H1 (cell line): ENCODE data around the gene SV2B. TPM values are rescaled to one million over a fixed set of nuclear protein-coding genes. Genes with fewer than 3 reads are reported as not detected.

Experiments
- CTCF ChIA-PET: fragments of 300-600 bp; sonication (Branson Sonifier 250); formaldehyde crosslinking; loops from one replicate; lab custom pipeline; 2021; ENCODE audit not compliant: partially characterized antibody; lab: Charles Lee
- POLR2A ChIA-PET: fragments of 300-600 bp; sonication (Branson Sonifier 250); formaldehyde crosslinking; loops from one replicate; lab custom pipeline; 2021; ENCODE audit warnings: inconsistent platforms; ENCODE audit not compliant: partially characterized antibody; lab: Charles Lee
- DNase-seq, 2 experiments: peaks; one replicate each; pipeline versions ENCODE4 v3.0.0 to v3.0.0-alpha.2; 2010 to 2022; ENCODE audit warnings: low spot score in 2 of 2, low read depth in 1 of 2, mixed read lengths in 1 of 2
- FAIRE-seq: peaks from 2 replicates; lab custom pipeline; 2011; peaks lifted over from hg19 to GRCh38; lab: Jason Lieb, UNC
- H2AFZ ChIP-seq: 2 replicates; pipeline ENCODE4 v1.8.1; 2012; ENCODE audit warnings: low read length, inconsistent platforms
- H2AK5ac ChIP-seq: 2 replicates; pipeline ENCODE4 v1.6.1; 2013; ENCODE audit warnings: low read depth, low read length
- H2BK120ac ChIP-seq: replicated peaks from 2 replicates; pipeline ENCODE3; 2013; ENCODE audit warnings: low read depth, low read length, inconsistent platforms
- H2BK12ac ChIP-seq: 2 replicates; pipeline ENCODE4 v1.6.1; 2013; ENCODE audit warnings: low read depth, low read length
- H2BK15ac ChIP-seq: 2 replicates; pipeline ENCODE4 v1.6.1; 2013; ENCODE audit warnings: low read length
- H2BK20ac ChIP-seq: 2 replicates; pipeline ENCODE4 v1.6.1; 2013; ENCODE audit warnings: low read length
- H2BK5ac ChIP-seq: 2 replicates; pipeline ENCODE4 v1.6.1; 2013; ENCODE audit warnings: low read depth, low read length
- H3K14ac ChIP-seq: 2 replicates; pipeline ENCODE4 v1.6.1; 2013; ENCODE audit warnings: inconsistent platforms; ENCODE audit not compliant: insufficient read length
- H3K18ac ChIP-seq: 2 replicates; pipeline ENCODE4 v1.6.1; 2013; ENCODE audit warnings: low read length; ENCODE audit errors: extremely low read depth
- H3K23ac ChIP-seq: 2 replicates; pipeline ENCODE4 v1.6.1; 2013; ENCODE audit warnings: inconsistent platforms; ENCODE audit not compliant: insufficient read length
- H3K23me2 ChIP-seq: 2 replicates; pipeline ENCODE4 v1.6.1; 2013; ENCODE audit warnings: low read depth, low read length
- H3K27ac ChIP-seq: 2 replicates; pipeline ENCODE4 v1.6.1; 2011; ENCODE audit warnings: low read depth, low read length, inconsistent platforms
- H3K27me3 ChIP-seq, 4 experiments: replicated peaks in 1 of 4; 1 replicate in 1 of 4; 2 replicates in 3 of 4; pipeline versions ENCODE4 v1.6.1 to v1.8.1; 2011 to 2013; ENCODE audit warnings: low read length in 3 of 4, mild to moderate bottlenecking in 3 of 4, inconsistent platforms in 2 of 4, mixed read lengths in 2 of 4, moderate library complexity in 1 of 4; ENCODE audit not compliant: control insufficient read depth in 3 of 4, insufficient read depth in 3 of 4; ENCODE audit errors: extremely low read depth in 1 of 4
- H3K36me3 ChIP-seq, 4 experiments: 2 replicates each; pipeline versions ENCODE4 v1.6.1 to v1.8.1; 2011 to 2013; ENCODE audit warnings: mild to moderate bottlenecking in 4 of 4, low read length in 3 of 4, moderate library complexity in 2 of 4, control low read depth in 1 of 4, inconsistent platforms in 1 of 4; ENCODE audit not compliant: insufficient read depth in 4 of 4, control insufficient read depth in 2 of 4
- H3K4ac ChIP-seq: replicated peaks from 2 replicates; pipeline ENCODE3; 2013; ENCODE audit warnings: low read length, low read depth, mixed read lengths, inconsistent platforms; ENCODE audit not compliant: insufficient read length
- H3K4me1 ChIP-seq, 4 experiments: replicated peaks in 1 of 4; 1 replicate in 1 of 4; 2 replicates in 3 of 4; pipeline versions ENCODE4 v1.6.1 to v1.8.1; 2011 to 2013; ENCODE audit warnings: low read length in 3 of 4, inconsistent platforms in 2 of 4, mixed read lengths in 1 of 4; ENCODE audit not compliant: insufficient read depth in 4 of 4, control insufficient read depth in 3 of 4
- H3K4me2 ChIP-seq, 2 experiments: 2 replicates each; pipeline versions ENCODE4 v1.6.1 to v1.8.1; 2011 to 2013; ENCODE audit warnings: low read depth in 2 of 2, low read length in 2 of 2, control low read depth in 1 of 2, inconsistent platforms in 1 of 2, mild to moderate bottlenecking in 1 of 2; ENCODE audit not compliant: insufficient read depth in 1 of 2
- H3K4me3 ChIP-seq, 4 experiments: fragments of 200-600, 300-600 bp in 1 of 4; sonication (generic), shearing (Covaris generic), sonication (Bioruptor Twin) in 1 of 4; 2 replicates each; pipeline versions ENCODE4 v1.5.1 to v1.8.1; 2011 to 2016; ENCODE audit warnings: low read length in 4 of 4, low read depth in 3 of 4, control low read depth in 2 of 4, inconsistent platforms in 2 of 4, mild to moderate bottlenecking in 2 of 4, mixed read lengths in 1 of 4, moderate library complexity in 1 of 4; ENCODE audit not compliant: insufficient read depth in 2 of 4; ENCODE audit errors: extremely low read depth in 1 of 4
- H3K56ac ChIP-seq: replicated peaks from 2 replicates; pipeline ENCODE3; 2013; ENCODE audit warnings: low read depth, mild to moderate bottlenecking, mixed read lengths, low read length, inconsistent platforms; ENCODE audit not compliant: insufficient read length
- H3K79me1 ChIP-seq: 2 replicates; pipeline ENCODE4 v1.6.1; 2013; ENCODE audit warnings: low read depth, low read length, control low read depth
- H3K79me2 ChIP-seq, 2 experiments: 2 replicates each; pipeline versions ENCODE4 v1.6.1 to v1.8.1; 2012 to 2013; ENCODE audit warnings: low read length in 2 of 2, mild to moderate bottlenecking in 2 of 2, inconsistent platforms in 1 of 2; ENCODE audit not compliant: insufficient read depth in 2 of 2, control insufficient read depth in 1 of 2
- H3K9ac ChIP-seq, 4 experiments: replicated peaks in 1 of 4; 1 replicate in 1 of 4; 2 replicates in 3 of 4; pipeline versions ENCODE4 v1.6.1 to v1.8.1; 2011 to 2013; ENCODE audit warnings: low read depth in 3 of 4, low read length in 3 of 4, control low read depth in 2 of 4, mild to moderate bottlenecking in 2 of 4, moderate library complexity in 2 of 4, inconsistent platforms in 1 of 4; ENCODE audit errors: extremely low read depth in 1 of 4
- H3K9me3 ChIP-seq, 2 experiments: 2 replicates each; pipeline versions ENCODE4 v1.6.1 to v1.8.1; 2012 to 2013; ENCODE audit warnings: mild to moderate bottlenecking in 2 of 2, moderate library complexity in 2 of 2, control low read depth in 1 of 2, inconsistent platforms in 1 of 2, low read depth in 1 of 2, low read length in 1 of 2, mixed read lengths in 1 of 2; ENCODE audit not compliant: insufficient read depth in 2 of 2
- H4K20me1 ChIP-seq, 2 experiments: replicated peaks in 1 of 2; 2 replicates each; pipeline versions ENCODE3 to v1.8.1; 2011 to 2013; ENCODE audit warnings: inconsistent platforms in 2 of 2, low read length in 2 of 2, mild to moderate bottlenecking in 1 of 2; ENCODE audit not compliant: insufficient read depth in 2 of 2, control insufficient read depth in 1 of 2
- H4K5ac ChIP-seq: 2 replicates; pipeline ENCODE4 v1.6.1; 2013; ENCODE audit warnings: low read length, low read depth, mixed read lengths, inconsistent platforms; ENCODE audit not compliant: insufficient read length
- H4K8ac ChIP-seq: 2 replicates; pipeline ENCODE4 v1.8.0; 2013; ENCODE audit warnings: mild to moderate bottlenecking, moderate library complexity, low read length, inconsistent platforms; ENCODE audit not compliant: insufficient read depth; ENCODE audit errors: extremely low read depth
- H4K91ac ChIP-seq: replicated peaks from 2 replicates; pipeline ENCODE3; 2013; ENCODE audit warnings: low read length, mixed read lengths, inconsistent platforms; ENCODE audit not compliant: insufficient read length
- BCL11A ChIP-seq, 2 experiments: IDR thresholded peaks; one replicate each; pipeline ENCODE4 v1.6.1; 2011; ENCODE audit warnings: low read depth in 2 of 2, low read length in 2 of 2, mild to moderate bottlenecking in 2 of 2
- KDM5A ChIP-seq: fragments of 200-600 bp; IDR thresholded peaks from 2 replicates; pipeline ENCODE4 v1.7.1; 2012; ENCODE audit warnings: mild to moderate bottlenecking, low read length, inconsistent platforms, mixed read lengths
- MAFK ChIP-seq: IDR thresholded peaks from 2 replicates; pipeline ENCODE4 v1.6.1; 2012; ENCODE audit warnings: low read depth, mild to moderate bottlenecking, improper control_type of control experiment, low read length
- NANOG ChIP-seq: IDR thresholded peaks from 2 replicates; pipeline ENCODE4 v1.6.1; 2011; ENCODE audit warnings: low read length, low read depth, mild to moderate bottlenecking, inconsistent platforms; ENCODE audit not compliant: insufficient read depth, poor library complexity, severe bottlenecking
- NRF1 ChIP-seq: IDR thresholded peaks from 2 replicates; pipeline ENCODE4 v1.6.1; 2011; ENCODE audit warnings: mild to moderate bottlenecking, low read depth, low read length, improper control_type of control experiment
- PHF8 ChIP-seq: fragments of 200-600 bp; sonication (generic); conservative IDR thresholded peaks from 2 replicates; pipeline ENCODE4 v1.7.1; 2012; ENCODE audit warnings: low read depth, mild to moderate bottlenecking, inconsistent platforms, low read length, moderate library complexity
- RBBP5 ChIP-seq: IDR thresholded peaks from 2 replicates; pipeline ENCODE4 v1.7.1; 2012; ENCODE audit warnings: low read depth, mild to moderate bottlenecking, inconsistent platforms, low read length, moderate library complexity, borderline replicate concordance
- RFX5 ChIP-seq: IDR thresholded peaks from 2 replicates; pipeline ENCODE4 v1.6.1; 2011; ENCODE audit warnings: low read depth, low read length, improper control_type of control experiment, borderline replicate concordance
- SP4 ChIP-seq: IDR thresholded peaks from 2 replicates; pipeline ENCODE4 v1.6.1; 2012; ENCODE audit warnings: low read length, inconsistent platforms
- YY1 ChIP-seq: IDR thresholded peaks from 2 replicates; pipeline ENCODE4 v1.6.1; 2011; ENCODE audit warnings: low read depth, mild to moderate bottlenecking, low read length
- WGBS, 2 experiments: shearing (Covaris generic) in 1 of 2; methylation state at CpG; one replicate each; pipeline versions ENCODE4 v1.1.6 to v1.1.7; 2013 to 2015; ENCODE audit warnings: low lambda C conversion rate in 2 of 2, mixed read lengths in 2 of 2, inconsistent platforms in 1 of 2, low coverage in 1 of 2, missing lambda C conversion rate in 1 of 2; ENCODE audit not compliant: insufficient replicate concordance in 2 of 2, insufficient coverage in 1 of 2, insufficient read length in 1 of 2; ENCODE audit errors: extremely low coverage in 1 of 2, missing lambda C conversion rate in 1 of 2; 5-methylcytosine and 5-hydroxymethylcytosine counted together
- polyA plus RNA-seq, 7 experiments: library from polyadenylated mRNA; depleted of rRNA in 3 of 7; stranded (reverse) in 5 of 7; unstranded in 2 of 7; fragments of >200 nt in 5 of 7; fragments of 200-250 nt in 2 of 7; gene quantifications; 1 replicate in 5 of 7; 2 replicates in 1 of 7; 4 replicates in 1 of 7; pipeline versions ENCODE4 v1.2.1 to v1.2.3, GENCODE V29; 2011 to 2013; ENCODE audit warnings: missing spikeins in 2 of 7, mixed read lengths in 2 of 7
- total RNA-seq: library from RNA; stranded (reverse); fragmentation: NEBNext Ultra II Directional; extraction: Animal tissue kit (Norgen Biotek cat#: 25700); gene quantifications from 2 replicates; pipeline ENCODE4 v1.2.1, GENCODE V29; 2021
- TF ChIP-seq, protein P1 (sequence below): IDR thresholded peaks from 2 replicates; pipeline ENCODE4 v1.6.1; 2012; ENCODE audit warnings: inconsistent platforms

The SV2B gene
- total and polyA plus RNA-seq, 2 of the 8 experiments (the other 6 are each of a cell fraction or from before 2014, with no cell fraction given): 0.09 to 0.20 TPM

DNA sequence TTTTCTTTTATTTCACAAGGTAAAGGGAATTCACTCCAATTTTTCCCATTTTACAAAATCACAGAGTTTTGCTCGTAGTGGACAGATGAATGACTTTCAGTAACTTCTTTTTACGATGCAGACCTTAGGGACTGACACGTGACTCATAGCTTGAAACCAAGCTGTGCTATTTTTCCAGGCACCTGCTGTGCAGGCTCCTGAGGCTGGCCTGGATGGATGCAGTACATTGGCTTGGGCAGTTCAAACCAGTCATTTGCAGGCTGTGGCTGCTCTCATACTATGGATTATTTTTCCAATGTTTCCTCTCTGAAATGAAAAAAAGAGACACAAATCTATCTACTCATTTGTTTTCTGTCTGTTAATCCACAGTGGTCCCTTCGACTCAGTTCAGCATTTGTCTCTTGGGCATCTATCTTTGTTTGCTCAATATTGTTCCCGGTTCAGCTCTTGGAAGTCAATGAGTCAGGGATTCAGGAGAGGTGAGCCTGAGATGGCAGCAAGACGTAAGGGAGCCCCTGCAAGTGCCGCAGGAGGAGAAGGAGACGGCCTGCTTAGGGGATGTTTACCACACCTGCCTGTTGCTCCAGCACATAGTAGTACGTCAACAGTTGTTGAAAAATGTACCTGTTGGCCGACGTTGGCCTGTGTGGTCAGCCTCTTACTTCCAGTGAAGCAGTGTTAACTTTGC is 92.8 kb downstream of the SV2B start:
- Histone ChIP-seq H4K91ac (no peak overlapping the region), H4K20me1 (no peaks in the 10 kb centered on the region), H3K4ac (no peak overlapping the region), H2BK5ac (no peak overlapping the region), H3K4me1 (no peaks in the 10 kb centered on the region), H2AFZ (no peak overlapping the region), H3K23me2 (no peaks in the 10 kb centered on the region), H3K9ac (no peak overlapping the region), H2BK20ac (no peak overlapping the region), H3K4me3 (no peak overlapping the region), H3K27me3 (no peaks in the 10 kb centered on the region), H3K14ac (no peak overlapping the region), H3K18ac (no peak overlapping the region), H3K56ac (no peak overlapping the region), H2AK5ac (no peak overlapping the region), H2BK15ac (no peak overlapping the region), H4K8ac (no peak overlapping the region), H3K79me2 (no peaks in the 10 kb centered on the region), H3K9me3 (no peaks in the 10 kb centered on the region), H2BK12ac (no peak overlapping the region), H3K4me2 (no peak overlapping the region), H3K27ac (no peak overlapping the region), H4K5ac (no peak overlapping the region), H3K79me1 (no peaks in the 10 kb centered on the region), H2BK120ac (no peak overlapping the region), H3K36me3 (no peaks in the 10 kb centered on the region), H3K23ac (no peak overlapping the region)
- FAIRE-seq (no peak), DNase-seq (no peak)
- WGBS, 2 experiments: 86% methylated on average over 11 of the region's 11 CpGs; no CpG with 5 or more reads in 1 of the 2 experiments
- CTCF ChIA-PET: interaction anchor here (0.6 kb wide), 1 partner anchor 30 kb away, joined by 3 read pairs; no protein-coding TSS in a partner anchor
- POLR2A ChIA-PET: no interaction called here
- no peak for TF ChIP-seq PHF8
- no peak for TF ChIP-seq RBBP5
- TF ChIP-seq YY1: no peak
- TF ChIP-seq, protein P1, sequence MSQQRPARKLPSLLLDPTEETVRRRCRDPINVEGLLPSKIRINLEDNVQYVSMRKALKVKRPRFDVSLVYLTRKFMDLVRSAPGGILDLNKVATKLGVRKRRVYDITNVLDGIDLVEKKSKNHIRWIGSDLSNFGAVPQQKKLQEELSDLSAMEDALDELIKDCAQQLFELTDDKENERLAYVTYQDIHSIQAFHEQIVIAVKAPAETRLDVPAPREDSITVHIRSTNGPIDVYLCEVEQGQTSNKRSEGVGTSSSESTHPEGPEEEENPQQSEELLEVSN: no peak
- TF ChIP-seq KDM5A: no peak
- TF ChIP-seq MAFK: no peak
- no peak for TF ChIP-seq SP4
- no peak for TF ChIP-seq RFX5
- no peak for TF ChIP-seq BCL11A (IDR thresholded peaks at IDR 0.05; ENCODE audit: low read depth in 2 of 2, low read length in 2 of 2)
- TF ChIP-seq NANOG: no peak
- no peak for TF ChIP-seq NRF1
